Keratinocyte (primary cell): Measurements from ENCODE around the gene CMTM8. TPM values are rescaled to one million over a fixed set of nuclear protein-coding genes. Genes with fewer than 3 reads are reported as not detected.

Experiments used
- DNase-seq: peaks from one replicate; pipeline ENCODE4 v3.0.0-alpha.2; 2011; ENCODE audit warnings: low read depth, missing footprints, low spot score
- FAIRE-seq: peaks from 2 replicates; lab custom pipeline; 2011; peaks lifted over from hg19 to GRCh38; lab: Jason Lieb, UNC
- H2AFZ ChIP-seq: 2 replicates; pipeline ENCODE4 v1.6.0; 2012; ENCODE audit warnings: low read length, control low read depth, inconsistent platforms; ENCODE audit not compliant: control insufficient read depth
- H3K27ac ChIP-seq: 2 replicates; pipeline ENCODE4 v1.5.1; 2011; ENCODE audit warnings: low read length; ENCODE audit not compliant: control insufficient read depth, insufficient read depth
- H3K27me3 ChIP-seq: 3 replicates; pipeline ENCODE4 v1.6.0; 2011; ENCODE audit warnings: low read length; ENCODE audit not compliant: control insufficient read depth, insufficient read depth; ENCODE audit errors: extremely low read depth
- H3K36me3 ChIP-seq, 2 experiments: 2 replicates in 1 of 2; 3 replicates in 1 of 2; pipeline ENCODE4 v1.5.1; 2011; ENCODE audit warnings: low read length in 2 of 2, mild to moderate bottlenecking in 1 of 2; ENCODE audit not compliant: control insufficient read depth in 2 of 2, insufficient read depth in 2 of 2; ENCODE audit errors: extremely low read depth in 1 of 2
- H3K4me1 ChIP-seq: 3 replicates; pipeline ENCODE4 v1.5.1; 2011; ENCODE audit warnings: low read length; ENCODE audit not compliant: control insufficient read depth, insufficient read depth; ENCODE audit errors: extremely low read depth
- H3K4me2 ChIP-seq: 3 replicates; pipeline ENCODE4 v1.6.0; 2011; ENCODE audit warnings: low read depth, low read length; ENCODE audit not compliant: control insufficient read depth, insufficient read depth; ENCODE audit errors: extremely low read depth
- H3K4me3 ChIP-seq, 3 experiments: fragments of 200-600 bp in 1 of 3; sonication (generic) in 1 of 3; 2 replicates in 2 of 3; 3 replicates in 1 of 3; pipeline ENCODE4 v1.5.1; 2011 to 2016; ENCODE audit warnings: low read length in 3 of 3, mild to moderate bottlenecking in 3 of 3, control low read depth in 2 of 3, inconsistent platforms in 1 of 3, low read depth in 1 of 3, mixed read lengths in 1 of 3, mixed run types in 1 of 3, moderate library complexity in 1 of 3; ENCODE audit not compliant: control insufficient read depth in 2 of 3, insufficient read depth in 2 of 3; ENCODE audit errors: extremely low read depth in 1 of 3
- H3K79me2 ChIP-seq: 2 replicates; pipeline ENCODE4 v1.6.0; 2012; ENCODE audit warnings: low read length; ENCODE audit not compliant: control insufficient read depth, insufficient read depth
- H3K9ac ChIP-seq: 3 replicates; pipeline ENCODE4 v1.6.0; 2011; ENCODE audit warnings: low read length; ENCODE audit not compliant: control insufficient read depth, insufficient read depth; ENCODE audit errors: extremely low read depth
- H3K9me1 ChIP-seq: 3 replicates; pipeline ENCODE4 v1.6.0; 2011; ENCODE audit warnings: low read length; ENCODE audit not compliant: control insufficient read depth, insufficient read depth; ENCODE audit errors: extremely low read depth
- H3K9me3 ChIP-seq: 2 replicates; pipeline ENCODE4 v1.5.1; 2012; ENCODE audit warnings: low read depth, low read length; ENCODE audit not compliant: control insufficient read depth
- H4K20me1 ChIP-seq: 3 replicates; pipeline ENCODE4 v1.6.0; 2011; ENCODE audit warnings: low read length; ENCODE audit not compliant: control insufficient read depth, insufficient read depth; ENCODE audit errors: extremely low read depth
- CTCF ChIP-seq, 3 experiments: IDR thresholded peaks in 1 of 3; conservative IDR thresholded peaks in 1 of 3; optimal IDR thresholded peaks in 1 of 3; 2 replicates in 2 of 3; 3 replicates in 1 of 3; pipeline versions ENCODE3 to v1.5.1; 2011; ENCODE audit warnings: low read length in 3 of 3, mild to moderate bottlenecking in 3 of 3, moderate library complexity in 2 of 3, control low read depth in 1 of 3, inconsistent platforms in 1 of 3; ENCODE audit not compliant: insufficient read depth in 2 of 3; ENCODE audit errors: extremely low read depth in 1 of 3
- EZH2 ChIP-seq: IDR thresholded peaks from one replicate; pipeline ENCODE4 v1.6.1; 2012; ENCODE audit warnings: inconsistent platforms, mild to moderate bottlenecking, low read length, moderate library complexity
- dilution Hi-C: fragments of 300-500 bp; cut with MboI; formaldehyde crosslinking; loops from one replicate; pipeline ENCODE4 v1.7.0; 2020; ENCODE audit warnings: low sequenced_read_pairs; ENCODE audit not compliant: extremely low pct_ligation_motif_present
- polyA plus RNA-seq, 5 experiments: library from polyadenylated mRNA; depleted of rRNA in 3 of 5; stranded (reverse) in 3 of 5; stranded (forward) in 1 of 5; unstranded in 1 of 5; fragments of >200 nt; gene quantifications; 1 replicate in 1 of 5; 2 replicates in 3 of 5; 3 replicates in 1 of 5; pipeline versions ENCODE4 v1.2.1 to v1.2.3, GENCODE V29; 2011 to 2012; ENCODE audit warnings: missing spikeins in 2 of 5, low read depth in 1 of 5, low replicate concordance in 1 of 5

Gene CMTM8
- polyA plus RNA-seq, 1 donor (not counting 4 experiments of a cell fraction or from before 2014, with no cell fraction given) = 1.6 TPM

DNA sequence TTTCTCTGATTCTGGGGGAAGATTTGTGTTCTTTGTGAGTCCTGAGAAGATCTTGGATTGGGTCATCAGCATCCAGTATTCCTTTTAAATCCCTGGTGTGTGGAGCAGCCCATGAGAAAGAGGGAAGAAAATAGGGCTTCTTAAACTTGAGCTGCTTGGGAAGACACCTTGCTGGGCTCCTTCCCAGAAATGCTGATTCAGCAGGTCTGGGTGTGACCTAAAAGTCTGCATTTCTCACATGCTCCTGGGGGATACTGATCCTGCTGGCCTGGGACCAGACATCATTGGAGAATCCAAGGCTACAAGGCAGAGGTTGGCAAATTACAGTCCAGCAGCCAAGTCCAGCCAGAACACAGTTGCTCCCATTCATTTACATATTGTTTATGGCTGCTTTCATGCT is 99.0 kb downstream of the CMTM8 start:
- Histone ChIP-seq H3K4me2 (no peak overlapping the region), H3K27me3 (peaks cover 3% of the 10 kb centered on the region), H3K79me2 (no peaks in the 10 kb centered on the region), H3K9me1 (no peaks in the 10 kb centered on the region), H3K9ac (no peak overlapping the region), H2AFZ (no peak overlapping the region), H3K27ac (no peak overlapping the region), H3K4me3 (no peak overlapping the region), H3K4me1 (no peaks in the 10 kb centered on the region), H3K36me3 (no peaks in the 10 kb centered on the region), H3K9me3 (no peaks in the 10 kb centered on the region), H4K20me1 (no peaks in the 10 kb centered on the region)
- no peak for TF ChIP-seq CTCF (optimal IDR thresholded peaks at IDR 0.05 in 1 of 3, IDR thresholded peaks at IDR 0.05 in 1 of 3, conservative IDR thresholded peaks at IDR 0.05 in 1 of 3; ENCODE audit: extremely low read depth in 1 of 3, insufficient read depth in 2 of 3, low read length in 3 of 3)
- no peak for TF ChIP-seq EZH2
- dilution Hi-C loops = loop anchor here (25.0 kb wide), 1 partner anchor 150 kb away; no protein-coding TSS in a partner anchor
- FAIRE-seq (no peak), DNase-seq (no peak)

DNA sequence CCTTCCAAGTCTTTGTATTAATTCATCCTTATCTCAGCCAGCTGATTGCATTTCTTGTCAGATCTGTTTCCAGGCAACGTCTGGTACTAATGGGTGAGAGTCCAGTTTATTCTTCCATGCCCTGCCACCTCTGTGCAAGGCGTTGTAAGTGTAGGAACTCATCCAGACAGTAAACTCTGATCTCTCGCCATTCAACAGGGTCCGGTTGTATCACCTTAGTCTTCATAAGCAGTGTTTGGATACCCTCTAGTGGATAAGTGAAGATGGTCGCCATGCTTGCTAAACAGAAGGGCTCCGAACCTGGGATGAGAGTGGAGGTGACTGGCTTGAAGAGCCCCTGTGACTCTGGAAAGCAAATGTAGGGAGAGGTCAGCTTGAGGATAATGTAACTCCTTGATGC is 101.6 kb downstream of the CMTM8 start:
- Histone ChIP-seq H3K79me2 (no peaks in the 10 kb centered on the region), H3K9ac (no peak overlapping the region), H3K4me3 (no peak overlapping the region), H3K27me3 (peaks cover 3% of the 10 kb centered on the region), H2AFZ (no peak overlapping the region), H3K36me3 (no peaks in the 10 kb centered on the region), H4K20me1 (no peaks in the 10 kb centered on the region), H3K9me1 (no peaks in the 10 kb centered on the region), H3K4me2 (no peak overlapping the region), H3K27ac (no peak overlapping the region), H3K4me1 (no peaks in the 10 kb centered on the region), H3K9me3 (no peaks in the 10 kb centered on the region)
- no peak for DNase-seq
- no peak for TF ChIP-seq EZH2
- TF ChIP-seq CTCF (optimal IDR thresholded peaks at IDR 0.05 in 1 of 3, IDR thresholded peaks at IDR 0.05 in 1 of 3, conservative IDR thresholded peaks at IDR 0.05 in 1 of 3; ENCODE audit: extremely low read depth in 1 of 3, insufficient read depth in 2 of 3, low read length in 3 of 3) = peak; percentile 39 to 69 (median 65)
- dilution Hi-C loops = loop anchor here (25.0 kb wide), 1 partner anchor 153 kb away; no protein-coding TSS in a partner anchor
- no peak for FAIRE-seq
